Measurements from ENCODE around the gene NAV2. TPM values are rescaled to one million over a fixed set of nuclear protein-coding genes. Genes with fewer than 3 reads are reported as not detected.

The NAV2 gene
- total RNA-seq, 3 donors from 2014 or later: 21.9 to 65.9 (median 30.9) TPM

- no peak for TF ChIP-seq CTCF (IDR thresholded peaks at IDR 0.05)
- H3K36me3 ChIP-seq (ENCODE audit: low read depth): no peaks in the 10 kb centered on the region
- DNase-seq: no peak
- no peaks in the 10 kb centered on the region for H3K9me3 ChIP-seq
- H3K4me3 ChIP-seq: no peak overlapping the region
- no peaks in the 10 kb centered on the region for H3K4me1 ChIP-seq (ENCODE audit: low read depth)
- ATAC-seq: no peak
- intact Hi-C loops (cut with DNase I, micrococcal nuclease): no loop called here
Observed at GRCh38 chr11:19696904-19697303, 15.7 kb upstream of the NAV2 start.

GRCh38 chr11:19697721-19698121 lies 14.9 kb upstream of the NAV2 start:
- H3K4me1 ChIP-seq (ENCODE audit: low read depth): no peaks in the 10 kb centered on the region
- intact Hi-C loops (cut with DNase I, micrococcal nuclease): no loop called here
- no peak overlapping the region for H3K4me3 ChIP-seq
- no peak for TF ChIP-seq CTCF (IDR thresholded peaks at IDR 0.05)
- DNase-seq (no peak), ATAC-seq (no peak)
- no peaks in the 10 kb centered on the region for H3K9me3 ChIP-seq
- no peaks in the 10 kb centered on the region for H3K36me3 ChIP-seq (ENCODE audit: low read depth)

GRCh38 chr11:19698493-19699292 lies 13.9 kb upstream of the NAV2 start:
- Histone ChIP-seq H3K4me1 (ENCODE audit: low read depth) (no peaks in the 10 kb centered on the region), H3K4me3 (no peak overlapping the region), H3K9me3 (no peaks in the 10 kb centered on the region), H3K36me3 (ENCODE audit: low read depth) (no peaks in the 10 kb centered on the region)
- DNase-seq (no peak), ATAC-seq (no peak)
- intact Hi-C loops (cut with DNase I, micrococcal nuclease): no loop called here
- no peak for TF ChIP-seq CTCF (IDR thresholded peaks at IDR 0.05)

GRCh38 chr11:19701421-19701820 lies 11.2 kb upstream of the NAV2 start:
- Histone ChIP-seq H3K4me1 (ENCODE audit: low read depth) (no peaks in the 10 kb centered on the region), H3K9me3 (no peaks in the 10 kb centered on the region), H3K36me3 (ENCODE audit: low read depth) (no peaks in the 10 kb centered on the region), H3K4me3 (no peak overlapping the region)
- ATAC-seq (no peak), DNase-seq (no peak)
- intact Hi-C loops (cut with DNase I, micrococcal nuclease): no loop called here
- no peak for TF ChIP-seq CTCF (IDR thresholded peaks at IDR 0.05)

GRCh38 chr11:19702620-19703019 lies 10.0 kb upstream of the NAV2 start:
- TF ChIP-seq CTCF (IDR thresholded peaks at IDR 0.05): no peak
- H3K4me3 ChIP-seq: no peak overlapping the region
- no peaks in the 10 kb centered on the region for H3K9me3 ChIP-seq
- DNase-seq (no peak), ATAC-seq (no peak)
- intact Hi-C loops (cut with DNase I, micrococcal nuclease): no loop called here
- H3K36me3 ChIP-seq (ENCODE audit: low read depth): no peaks in the 10 kb centered on the region
- no peaks in the 10 kb centered on the region for H3K4me1 ChIP-seq (ENCODE audit: low read depth)

Measured in mucosa of descending colon (tissue), 3 donors.